ENCODE results near the gene PAWR.
"Not testable (repeated sequence)": the region's sequence is repeated elsewhere in the genome, so short reads cannot be mapped to it uniquely, and the experiment has no call there.

- TF ChIP-seq CTCF, POLR2AphosphoS5 (IDR thresholded peaks at IDR 0.05): not testable (repeated sequence)
Measured at GRCh38 chr12:79646843-79647242, 43.9 kb downstream of the PAWR start.
